Islet of Langerhans (tissue), 1 donor: Measurements from ENCODE around the gene GBF1.

Experiments used
- FAIRE-seq: peaks from one replicate; lab custom pipeline; 2011; peaks lifted over from hg19 to GRCh38; lab: Jason Lieb, UNC

GBF1 gene

DNA sequence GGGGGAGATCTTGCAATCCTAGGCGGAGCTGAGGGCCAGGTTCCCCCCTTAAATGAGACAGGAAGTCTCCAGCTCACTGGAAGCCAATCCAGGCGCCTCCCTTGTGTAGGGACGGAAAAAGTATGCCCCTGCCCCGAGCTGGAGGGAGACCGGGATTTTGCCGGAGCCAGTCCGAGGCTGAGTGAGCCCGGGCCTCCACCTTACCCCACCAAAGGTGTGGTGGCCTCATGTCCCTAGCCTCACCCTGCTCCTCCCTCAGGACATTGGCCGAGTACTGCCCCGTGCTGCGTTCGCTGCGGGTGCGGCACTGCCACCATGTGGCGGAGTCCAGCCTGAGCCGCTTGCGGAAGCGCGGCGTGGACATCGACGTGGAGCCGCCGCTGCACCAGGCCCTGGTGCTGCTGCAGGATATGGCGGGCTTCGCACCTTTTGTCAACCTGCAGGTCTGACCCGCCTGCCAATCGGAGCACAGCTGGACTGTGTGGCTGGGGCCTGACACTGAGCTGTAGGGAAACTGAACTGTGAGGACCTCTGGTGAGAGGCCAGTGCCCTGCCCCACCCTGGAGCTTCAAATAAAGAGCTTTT lies 177.3 kb downstream of the GBF1 start:
- no peak for FAIRE-seq

DNA sequence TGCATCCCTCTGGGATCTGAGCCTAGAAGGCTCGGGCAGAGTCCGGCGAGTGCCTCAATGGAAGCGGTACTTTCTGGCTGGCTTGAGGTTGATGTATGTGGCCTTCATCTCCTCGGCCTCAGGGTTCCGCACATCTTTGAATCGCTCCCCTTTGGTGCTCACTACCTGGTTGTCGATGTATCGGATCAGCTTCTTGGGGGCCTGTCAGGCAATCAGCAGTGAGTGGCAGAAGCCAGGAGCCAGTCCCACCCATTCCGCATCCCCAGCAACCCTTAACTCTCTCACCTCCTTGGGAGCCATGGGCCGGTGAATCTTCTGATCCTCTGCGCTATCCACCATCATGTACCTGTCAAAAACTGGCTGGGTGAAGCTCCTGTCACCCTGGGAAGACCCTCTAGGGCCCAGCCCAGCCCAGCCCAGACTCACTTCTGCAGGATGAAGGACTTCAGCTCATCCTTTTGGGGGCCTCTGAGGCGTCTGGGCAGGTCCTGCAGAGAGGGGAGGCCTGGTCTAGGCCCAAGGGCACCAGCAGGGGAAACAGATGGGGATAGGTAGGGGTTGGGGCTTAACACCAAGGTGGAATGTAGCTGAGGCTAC lies 178.1 kb downstream of the GBF1 start:
- FAIRE-seq = no peak

- no peak for FAIRE-seq
Measured at GRCh38 chr10:102424145-102424544, 178.8 kb downstream of the GBF1 start.

DNA sequence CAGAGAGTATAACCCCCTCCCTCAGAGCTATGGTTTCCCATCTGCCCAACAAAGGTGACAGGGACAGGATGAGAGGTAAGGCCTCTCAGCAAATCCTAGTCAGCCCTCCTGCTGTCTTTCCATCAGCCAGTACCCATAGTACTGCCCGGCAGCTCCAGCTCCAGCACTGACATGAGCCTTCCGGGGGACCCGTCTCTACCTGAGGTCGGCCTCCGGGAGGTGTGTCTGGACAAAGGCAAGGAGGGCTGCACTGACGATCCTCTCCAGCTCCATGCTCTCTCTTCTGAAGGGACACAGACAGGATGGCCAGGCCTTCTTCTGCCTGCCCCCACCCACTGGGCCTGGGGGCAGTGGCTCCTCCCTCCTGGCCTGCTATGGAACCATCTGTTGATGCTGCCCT lies 179.6 kb downstream of the GBF1 start:
- FAIRE-seq = no peak

- no peak for FAIRE-seq
Measured at GRCh38 chr10:102425444-102425843, 180.1 kb downstream of the GBF1 start.

DNA sequence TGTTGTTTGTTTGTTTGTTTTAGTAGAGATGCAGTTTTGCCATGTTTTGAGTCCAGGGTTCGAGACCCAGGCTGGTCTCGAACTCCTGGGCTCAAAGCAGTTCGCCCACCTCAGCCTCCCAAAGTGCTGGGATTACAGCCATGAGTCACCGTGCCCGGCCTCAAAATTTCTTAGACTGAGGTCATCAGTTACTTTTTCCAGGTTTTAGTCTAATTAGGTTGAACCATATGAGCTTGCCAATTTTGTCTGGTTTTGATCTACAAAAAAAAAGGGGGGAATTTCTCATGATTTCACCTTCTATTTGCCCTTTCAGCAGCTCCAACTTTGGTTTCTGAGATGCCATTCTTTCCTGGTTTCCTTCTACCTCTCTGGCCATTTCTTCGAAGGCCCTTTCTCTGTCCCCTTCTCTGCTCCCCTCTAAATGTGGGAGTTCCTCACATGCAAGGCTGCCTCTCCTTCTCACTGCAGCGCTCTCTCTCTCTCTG lies 181.5 kb downstream of the GBF1 start:
- no peak for FAIRE-seq

DNA sequence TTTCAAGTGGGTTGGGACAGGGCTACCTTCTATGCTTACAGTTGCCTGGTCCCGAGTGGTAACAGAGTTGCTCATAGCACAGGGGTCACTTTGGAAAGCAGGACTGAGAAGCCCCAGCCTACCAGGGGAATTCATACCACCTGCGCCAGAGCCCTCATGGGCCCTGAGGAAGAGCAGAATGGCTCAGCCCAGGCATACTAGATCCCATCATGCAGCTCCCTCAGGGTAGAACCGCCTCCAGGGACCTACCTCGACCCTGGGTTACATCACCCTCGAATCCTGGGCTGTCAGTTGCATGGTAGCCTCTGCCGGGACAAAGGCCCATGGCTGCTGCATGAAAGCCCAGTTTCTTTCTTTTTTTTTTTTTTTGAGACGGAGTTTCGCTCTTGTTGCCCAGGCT lies 184.1 kb downstream of the GBF1 start:
- no peak for FAIRE-seq

GRCh38 chr10:102431452-102432124 lies 186.3 kb downstream of the GBF1 start:
- FAIRE-seq = no peak
